C4-2B (cell line): ENCODE results near the gene KRT84.

Source experiments
- CTCF ChIP-seq: fragments of 450-650 bp; conservative IDR thresholded peaks from 2 replicates; pipeline ENCODE4 v1.5.1; 2017; ENCODE audit warnings: mild to moderate bottlenecking
- ZFX ChIP-seq: fragments of 450-650 bp; IDR thresholded peaks from 2 replicates; pipeline ENCODE4 v1.6.1; 2017

- TF ChIP-seq CTCF (no peak), ZFX (no peak)
Measured at GRCh38 chr12:52347551-52348510, 37.6 kb downstream of the KRT84 start.
